OCI-LY3 (cell line): ENCODE measurements around the gene EVA1A.

Source experiments
- CTCF ChIP-seq: fragments of 200-600, 300-600 bp; sonication (generic); IDR thresholded peaks from 2 replicates; pipeline ENCODE4 v1.5.1; 2014; ENCODE audit warnings: antibody characterized with exemption, low read length, low read depth
- EZH2phosphoT487 ChIP-seq: fragments of 200-600 bp; shearing (Covaris generic); IDR thresholded peaks from 2 replicates; pipeline ENCODE4 v1.6.1; 2018; ENCODE audit warnings: antibody characterized with exemption, mixed run types, low read depth

GRCh38 chr2:75498907-75499306 is 61.8 kb downstream of the EVA1A start:
- TF ChIP-seq CTCF (no peak), EZH2phosphoT487 (no peak)
